Liver (tissue), 9 donors: Measurements from ENCODE around the gene MAGI1. TPM values are rescaled to one million over a fixed set of nuclear protein-coding genes. Genes with fewer than 3 reads are reported as not detected.

ENCODE experiments used
- DNase-seq: peaks from one replicate; pipeline ENCODE4 v3.0.0-alpha.2; 2017; ENCODE audit warnings: low spot score
- H3K27ac ChIP-seq, 2 donors: one replicate each; pipeline ENCODE4 v1.7.0; 2013; ENCODE audit warnings: inconsistent platforms in 2 of 2, low read length in 2 of 2, control low read depth in 1 of 2, low read depth in 1 of 2, mild to moderate bottlenecking in 1 of 2
- H3K27me3 ChIP-seq, 4 donors: one replicate each; pipeline versions ENCODE4 v1.6.1 to v1.7.0; 2013; ENCODE audit warnings: low read length in 3 of 4, inconsistent platforms in 1 of 4, mild to moderate bottlenecking in 1 of 4, moderate library complexity in 1 of 4; ENCODE audit not compliant: control insufficient read depth in 4 of 4, insufficient read depth in 4 of 4
- H3K36me3 ChIP-seq, 4 donors: one replicate each; pipeline versions ENCODE4 v1.6.1 to v1.7.0; 2013; ENCODE audit warnings: low read length in 3 of 4, mild to moderate bottlenecking in 3 of 4, low read depth in 1 of 4, moderate library complexity in 1 of 4; ENCODE audit not compliant: control insufficient read depth in 4 of 4, insufficient read depth in 3 of 4
- H3K4me1 ChIP-seq, 4 donors: one replicate each; pipeline versions ENCODE4 v1.6.1 to v1.7.0; 2013; ENCODE audit warnings: low read length in 3 of 4, mild to moderate bottlenecking in 3 of 4, moderate library complexity in 1 of 4; ENCODE audit not compliant: control insufficient read depth in 4 of 4, insufficient read depth in 4 of 4
- H3K4me3 ChIP-seq, 3 donors: one replicate each; pipeline versions ENCODE4 v1.6.1 to v1.7.0; 2013; ENCODE audit warnings: low read length in 3 of 3, control low read depth in 1 of 3, low read depth in 1 of 3, mild to moderate bottlenecking in 1 of 3
- H3K9ac ChIP-seq, 2 donors: one replicate each; pipeline ENCODE4 v1.7.0; 2013; ENCODE audit warnings: low read length in 2 of 2, mild to moderate bottlenecking in 2 of 2, moderate library complexity in 2 of 2, control low read depth in 1 of 2, low read depth in 1 of 2
- H3K9me3 ChIP-seq, 4 donors: one replicate each; pipeline versions ENCODE4 v1.6.1 to v1.7.0; 2013; ENCODE audit warnings: low read length in 3 of 4; ENCODE audit not compliant: control insufficient read depth in 4 of 4
- CTCF ChIP-seq: fragments of 150-350 bp; IDR thresholded peaks from 2 replicates; pipeline ENCODE4 v1.5.1; 2017; ENCODE audit warnings: improper control_type of control experiment, low read depth, low read length; ENCODE audit not compliant: missing input control
- EGR1 ChIP-seq, 2 donors: IDR thresholded peaks; 2 replicates each; pipeline ENCODE4 v1.6.1; 2016 to 2018; ENCODE audit warnings: antibody characterized with exemption in 2 of 2, low read depth in 2 of 2
- FOXA1 ChIP-seq: IDR thresholded peaks from 2 replicates; pipeline ENCODE4 v1.6.1; 2016; ENCODE audit warnings: antibody characterized with exemption
- JUND ChIP-seq, 2 donors: IDR thresholded peaks; 2 replicates each; pipeline ENCODE4 v1.6.1; 2016; ENCODE audit warnings: antibody characterized with exemption in 2 of 2
- RAD21 ChIP-seq, 2 donors: IDR thresholded peaks; 2 replicates each; pipeline ENCODE4 v1.6.1; 2016; ENCODE audit warnings: antibody characterized with exemption in 2 of 2, mild to moderate bottlenecking in 2 of 2
- SP1 ChIP-seq: IDR thresholded peaks from 2 replicates; pipeline ENCODE4 v1.6.1; 2018; ENCODE audit warnings: antibody characterized with exemption, mild to moderate bottlenecking
- TAF1 ChIP-seq: conservative IDR thresholded peaks from 2 replicates; pipeline ENCODE4 v1.6.1; 2016; ENCODE audit warnings: antibody characterized with exemption, mild to moderate bottlenecking
- YY1 ChIP-seq: IDR thresholded peaks from 2 replicates; pipeline ENCODE4 v1.6.1; 2016; ENCODE audit warnings: antibody characterized with exemption, mild to moderate bottlenecking
- WGBS: extraction: QIAGEN DNeasy Blood & Tissue Kit; methylation state at CpG from one replicate; pipeline ENCODE4 v1.1.7; 2013; 5-methylcytosine and 5-hydroxymethylcytosine counted together
- polyA plus RNA-seq, 2 donors: library from polyadenylated mRNA; stranded (reverse) in 1 of 2; unstranded in 1 of 2; fragments of 200-250 nt in 1 of 2; fragments of >200 nt in 1 of 2; fragmentation: Nextera tagmentation in 1 of 2; extraction: Ambion mirVana in 1 of 2; gene quantifications; one replicate each; pipeline versions ENCODE4 v1.2.1 to v1.2.3, GENCODE V29; 2013 to 2015
- total RNA-seq, 2 donors: library from RNA; depleted of rRNA; stranded (reverse); fragments of >200 nt; gene quantifications; one replicate each; pipeline ENCODE4 v1.2.3, GENCODE V29; 2014
- TF ChIP-seq, protein P1 (sequence below): IDR thresholded peaks from 2 replicates; pipeline ENCODE4 v1.6.1; 2016; ENCODE audit warnings: antibody characterized with exemption, mild to moderate bottlenecking
- donor health status: healthy.
- donor health status: healthy.
- donor health status: healthy.
- donor health status: healthy.
- donor health status: healthy.

MAGI1 gene
- total and polyA plus RNA-seq, 4 donors: 9.6 to 68.8 (median 14.0) TPM

- TF ChIP-seq, protein P1, sequence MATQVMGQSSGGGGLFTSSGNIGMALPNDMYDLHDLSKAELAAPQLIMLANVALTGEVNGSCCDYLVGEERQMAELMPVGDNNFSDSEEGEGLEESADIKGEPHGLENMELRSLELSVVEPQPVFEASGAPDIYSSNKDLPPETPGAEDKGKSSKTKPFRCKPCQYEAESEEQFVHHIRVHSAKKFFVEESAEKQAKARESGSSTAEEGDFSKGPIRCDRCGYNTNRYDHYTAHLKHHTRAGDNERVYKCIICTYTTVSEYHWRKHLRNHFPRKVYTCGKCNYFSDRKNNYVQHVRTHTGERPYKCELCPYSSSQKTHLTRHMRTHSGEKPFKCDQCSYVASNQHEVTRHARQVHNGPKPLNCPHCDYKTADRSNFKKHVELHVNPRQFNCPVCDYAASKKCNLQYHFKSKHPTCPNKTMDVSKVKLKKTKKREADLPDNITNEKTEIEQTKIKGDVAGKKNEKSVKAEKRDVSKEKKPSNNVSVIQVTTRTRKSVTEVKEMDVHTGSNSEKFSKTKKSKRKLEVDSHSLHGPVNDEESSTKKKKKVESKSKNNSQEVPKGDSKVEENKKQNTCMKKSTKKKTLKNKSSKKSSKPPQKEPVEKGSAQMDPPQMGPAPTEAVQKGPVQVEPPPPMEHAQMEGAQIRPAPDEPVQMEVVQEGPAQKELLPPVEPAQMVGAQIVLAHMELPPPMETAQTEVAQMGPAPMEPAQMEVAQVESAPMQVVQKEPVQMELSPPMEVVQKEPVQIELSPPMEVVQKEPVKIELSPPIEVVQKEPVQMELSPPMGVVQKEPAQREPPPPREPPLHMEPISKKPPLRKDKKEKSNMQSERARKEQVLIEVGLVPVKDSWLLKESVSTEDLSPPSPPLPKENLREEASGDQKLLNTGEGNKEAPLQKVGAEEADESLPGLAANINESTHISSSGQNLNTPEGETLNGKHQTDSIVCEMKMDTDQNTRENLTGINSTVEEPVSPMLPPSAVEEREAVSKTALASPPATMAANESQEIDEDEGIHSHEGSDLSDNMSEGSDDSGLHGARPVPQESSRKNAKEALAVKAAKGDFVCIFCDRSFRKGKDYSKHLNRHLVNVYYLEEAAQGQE: peak; percentile 42
- no peak for TF ChIP-seq JUND (IDR thresholded peaks at IDR 0.05)
Measured at GRCh38 chr3:65871305-65872141, 167.2 kb downstream of the MAGI1 start (continued).

GRCh38 chr3:65869798-65870197 lies 168.9 kb downstream of the MAGI1 start:
- TF ChIP-seq CTCF: no peak
- TF ChIP-seq EGR1 (IDR thresholded peaks at IDR 0.05; ENCODE audit: low read depth in 2 of 2): no peak
- no peak for TF ChIP-seq SP1
- no peak for TF ChIP-seq FOXA1
- TF ChIP-seq YY1: no peak
- TF ChIP-seq RAD21 (IDR thresholded peaks at IDR 0.05): no peak
- TF ChIP-seq, protein P1: no peak
- no peak for TF ChIP-seq TAF1
- Histone ChIP-seq H3K36me3 (peaks cover 0 to 1% (median 0%) of the 10 kb centered on the region in 4 donors), H3K4me1 (peaks cover 10 to 19% (median 12%) of the 10 kb centered on the region in 4 donors), H3K27me3 (no peaks in the 10 kb centered on the region), H3K9ac (no peak overlapping the region), H3K27ac (no peak overlapping the region), H3K4me3 (no peak overlapping the region), H3K9me3 (no peaks in the 10 kb centered on the region)
- 83% methylated on average over 9 of the region's 9 CpGs for WGBS
- DNase-seq: no peak
